CD8-positive, alpha-beta memory T cell (primary cell): ENCODE measurements around the gene UNKL. TPM values are rescaled to one million over a fixed set of nuclear protein-coding genes. Genes with fewer than 3 reads are reported as not detected.

Experiments used
- CTCF ChIA-PET: fragments of 350-600 bp; sonication (Branson Sonifier 250); formaldehyde crosslinking; loops from one replicate; lab custom pipeline; 2021; ENCODE audit warnings: antibody characterized with exemption; lab: Charles Lee
- POLR2A ChIA-PET: fragments of 350-600 bp; sonication (Branson Sonifier 250); formaldehyde crosslinking; loops from one replicate; lab custom pipeline; 2021; ENCODE audit warnings: antibody characterized with exemption; lab: Charles Lee
- DNase-seq, 5 donors: peaks; one replicate each; pipeline versions ENCODE4 v3.0.0 to v3.0.0-alpha.2; 2020 to 2022; ENCODE audit warnings: mixed read lengths in 1 of 5
- H3K27ac ChIP-seq: one replicate; pipeline ENCODE4 v1.7.0; 2013; ENCODE audit warnings: low read depth, mild to moderate bottlenecking, low read length, moderate library complexity
- H3K27me3 ChIP-seq: 2 replicates; pipeline ENCODE4 v1.7.0; 2013; ENCODE audit warnings: low read length, mild to moderate bottlenecking; ENCODE audit not compliant: insufficient read depth, poor library complexity, severe bottlenecking
- H3K36me3 ChIP-seq: 2 replicates; pipeline ENCODE4 v1.7.0; 2013; ENCODE audit warnings: mild to moderate bottlenecking, low read length, moderate library complexity; ENCODE audit not compliant: insufficient read depth
- H3K4me1 ChIP-seq: 2 replicates; pipeline ENCODE4 v1.7.0; 2013; ENCODE audit warnings: mild to moderate bottlenecking, low read length, moderate library complexity; ENCODE audit not compliant: insufficient read depth
- H3K4me3 ChIP-seq: 2 replicates; pipeline ENCODE4 v1.7.0; 2013; ENCODE audit warnings: mild to moderate bottlenecking, low read length
- H3K9me3 ChIP-seq: 2 replicates; pipeline ENCODE4 v1.7.0; 2013; ENCODE audit warnings: mild to moderate bottlenecking, low read length
- H3K27ac Mint-ChIP-seq, 8 donors: one replicate each; pipeline ENCODE4 v1.8.0; 2020 to 2021; ENCODE audit warnings: mixed read lengths in 8 of 8, mild to moderate bottlenecking in 6 of 8, inconsistent platforms in 3 of 8, moderate library complexity in 3 of 8
- H3K27me3 Mint-ChIP-seq, 2 donors: one replicate each; pipeline ENCODE4 v1.8.0; 2020 to 2021; ENCODE audit warnings: mixed read lengths in 2 of 2, mild to moderate bottlenecking in 1 of 2, moderate library complexity in 1 of 2
- H3K36me3 Mint-ChIP-seq, 3 donors: one replicate each; pipeline ENCODE4 v1.8.0; 2020 to 2021; ENCODE audit warnings: mixed read lengths in 3 of 3, inconsistent platforms in 1 of 3, mild to moderate bottlenecking in 1 of 3
- H3K4me1 Mint-ChIP-seq, 3 donors: one replicate each; pipeline ENCODE4 v1.8.0; 2020 to 2021; ENCODE audit warnings: mixed read lengths in 3 of 3, inconsistent platforms in 1 of 3, mild to moderate bottlenecking in 1 of 3
- H3K4me3 Mint-ChIP-seq, 7 donors: one replicate each; pipeline ENCODE4 v1.8.0; 2020 to 2021; ENCODE audit warnings: mixed read lengths in 7 of 7, mild to moderate bottlenecking in 6 of 7, moderate library complexity in 4 of 7, inconsistent platforms in 2 of 7
- H3K9me3 Mint-ChIP-seq, 5 donors: one replicate each; pipeline ENCODE4 v1.8.0; 2020 to 2022; ENCODE audit warnings: mixed read lengths in 5 of 5, mild to moderate bottlenecking in 3 of 5, moderate library complexity in 2 of 5, inconsistent platforms in 1 of 5
- polyA plus RNA-seq: library from polyadenylated mRNA; unstranded; fragments of 300-500 nt; fragmentation: Illumina TruSeq; gene quantifications from one replicate; pipeline ENCODE4 v1.2.3, GENCODE V29; 2021
- total RNA-seq, 2 experiments: library from RNA; stranded (reverse); gene quantifications; one replicate each; pipeline ENCODE4 v1.2.3, GENCODE V29; 2021

UNKL gene
- total and polyA plus RNA-seq, 3 experiments from 2014 or later: 8.1 to 38.0 (median 32.9) TPM

DNA sequence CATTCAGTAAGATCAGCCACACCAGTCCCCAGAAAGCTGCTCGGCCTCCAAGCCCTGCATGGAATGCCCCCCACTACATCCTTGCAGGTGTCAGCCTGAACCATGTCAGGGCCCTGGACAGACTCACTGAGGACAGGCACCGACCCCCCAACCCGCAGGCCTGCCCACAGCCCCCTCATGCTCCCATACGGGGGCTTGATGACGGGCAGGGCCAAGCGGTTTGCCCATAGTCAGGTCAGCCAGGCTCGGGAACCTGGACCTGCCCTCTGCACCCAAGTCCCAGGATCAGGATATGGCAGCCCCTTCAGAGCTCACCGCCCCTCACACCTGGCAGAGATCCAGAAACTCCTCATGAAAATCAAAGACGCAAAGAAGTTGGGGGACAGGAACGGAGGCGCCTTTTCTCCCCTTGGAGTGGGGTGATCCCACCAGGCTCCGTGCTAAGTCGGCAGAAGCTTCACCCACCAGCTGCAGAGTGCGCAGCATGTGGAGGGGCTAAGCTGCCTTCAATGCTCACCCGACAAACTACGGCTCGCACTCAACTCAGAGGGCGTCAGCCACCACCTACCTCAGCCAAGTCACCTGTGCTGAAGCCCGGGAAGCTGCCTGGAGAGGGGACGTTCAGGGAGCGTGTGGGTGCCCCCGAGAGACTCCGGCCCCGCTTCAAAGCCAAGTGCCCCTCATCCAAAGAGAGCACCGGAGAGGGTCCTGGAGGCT lies 36.3 kb downstream of the UNKL start:
- Histone ChIP-seq H3K4me3 (no peak overlapping the region), H3K4me1 (peaks cover 9% of the 10 kb centered on the region), H3K27me3 (no peaks in the 10 kb centered on the region), H3K27ac (peak overlapping the region; percentile 59), H3K9me3 (no peaks in the 10 kb centered on the region), H3K36me3 (no peaks in the 10 kb centered on the region)
- ChIA-PET CTCF (interaction anchor here (0.6 to 4.2 kb wide), 4 partner anchors 14 to 434 kb away, joined by 3 to 18 read pairs (median 4); no protein-coding TSS in a partner anchor), POLR2A (no interaction called here)
- H3K4me1 Mint-ChIP-seq: peaks cover 11 to 23% (median 14%) of the 10 kb centered on the region in 3 donors
- H3K36me3 Mint-ChIP-seq: peaks cover 0 to 41% (median 3%) of the 10 kb centered on the region in 3 donors
- peak overlapping the region in 5 of 8 donors; percentile 27 to 94 (median 48) for H3K27ac Mint-ChIP-seq
- peaks cover 0 to 1% of the 10 kb centered on the region in 2 donors for H3K27me3 Mint-ChIP-seq
- H3K9me3 Mint-ChIP-seq: no peaks in the 10 kb centered on the region
- H3K4me3 Mint-ChIP-seq: peak overlapping the region; percentile 10 to 78 (median 59)
- DNase-seq: no peak

DNA sequence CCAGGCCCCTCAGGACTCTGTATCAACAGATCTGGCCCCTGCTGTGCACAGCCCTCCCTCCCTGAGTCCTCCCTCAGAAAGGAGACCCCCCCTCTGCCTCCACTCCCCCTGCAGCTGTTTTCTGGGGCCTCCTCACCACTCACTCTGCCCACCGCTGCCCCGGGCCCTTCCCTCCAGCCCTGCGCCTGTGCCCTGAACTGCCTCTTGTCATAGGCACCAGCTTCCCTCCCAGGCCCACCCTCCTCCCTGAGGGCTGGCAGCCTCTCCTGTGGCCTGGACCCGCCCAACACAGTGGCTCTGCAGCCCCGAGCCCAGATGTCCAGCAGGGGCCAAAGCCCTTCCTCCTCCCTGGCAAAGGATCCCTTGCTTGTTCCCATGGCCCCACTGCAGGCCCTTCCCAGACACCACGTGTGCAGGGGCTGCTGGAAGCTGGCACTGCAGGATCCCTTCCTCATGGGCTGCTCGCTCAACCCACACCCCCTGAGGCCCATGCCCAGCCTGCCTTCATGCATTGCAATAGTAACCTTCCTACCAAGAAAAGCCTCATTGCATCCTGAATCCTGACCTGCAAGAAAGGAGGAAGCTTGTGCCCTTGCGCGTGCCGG lies 37.0 kb downstream of the UNKL start:
- peak overlapping the region in 2 of 7 donors; percentile 3 to 10 for H3K4me3 Mint-ChIP-seq
- H3K27me3 ChIP-seq: no peaks in the 10 kb centered on the region
- H3K36me3 Mint-ChIP-seq: peaks cover 0 to 38% (median 3%) of the 10 kb centered on the region in 3 donors
- H3K4me1 ChIP-seq: peaks cover 9% of the 10 kb centered on the region
- H3K4me3 ChIP-seq: no peak overlapping the region
- H3K27ac ChIP-seq: peak overlapping the region; percentile 59
- no peaks in the 10 kb centered on the region for H3K27me3 Mint-ChIP-seq
- H3K9me3 Mint-ChIP-seq: no peaks in the 10 kb centered on the region
- no peaks in the 10 kb centered on the region for H3K9me3 ChIP-seq
- H3K36me3 ChIP-seq: no peaks in the 10 kb centered on the region
- H3K4me1 Mint-ChIP-seq: peaks cover 11 to 23% (median 14%) of the 10 kb centered on the region in 3 donors
- CTCF ChIA-PET: interaction anchor here (4.2 kb wide), 1 partner anchor 13 kb away, joined by 18 read pairs; no protein-coding TSS in a partner anchor
- no peak for DNase-seq
- POLR2A ChIA-PET: no interaction called here
- H3K27ac Mint-ChIP-seq: peak overlapping the region in 3 of 8 donors; percentile 58 to 67 (median 63)

DNA sequence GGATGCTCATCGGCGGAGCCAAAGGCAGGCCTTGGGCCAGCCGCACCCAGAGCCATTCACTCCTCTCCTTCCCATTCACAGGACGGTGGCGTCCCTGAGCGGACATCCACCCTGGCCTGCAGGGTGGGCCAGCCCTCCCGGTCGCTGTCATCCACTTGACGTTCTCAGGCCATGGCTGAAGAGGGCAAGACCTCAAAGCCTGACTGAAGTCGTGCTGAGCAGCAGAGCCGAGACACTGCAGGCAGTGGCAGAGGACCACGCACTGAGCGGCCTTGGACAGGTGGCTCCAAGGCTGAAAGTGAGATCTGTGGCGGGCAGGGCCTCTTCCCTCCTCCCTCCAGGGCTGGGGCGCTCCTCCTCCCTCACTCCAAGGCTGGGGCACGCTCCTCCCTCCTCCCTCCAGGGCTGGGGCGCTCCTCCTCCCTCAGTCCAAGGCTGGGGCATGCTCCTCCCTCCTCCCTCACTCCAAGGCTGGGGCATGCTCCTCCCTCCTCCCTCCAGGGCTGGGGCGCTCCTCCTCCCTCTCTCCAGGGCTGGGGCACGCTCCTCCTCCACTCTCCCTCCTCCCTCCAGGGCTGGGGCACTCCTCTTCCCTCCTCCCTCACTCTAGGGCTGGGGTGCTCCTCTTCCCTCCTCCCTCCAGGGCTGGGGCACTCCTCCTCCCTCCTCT lies 38.6 kb downstream of the UNKL start:
- Mint-ChIP-seq H3K4me1 (peaks cover 11 to 21% (median 14%) of the 10 kb centered on the region in 3 donors), H3K27me3 (no peaks in the 10 kb centered on the region), H3K9me3 (no peaks in the 10 kb centered on the region), H3K4me3 (no peak overlapping the region), H3K36me3 (peaks cover 0 to 32% (median 0%) of the 10 kb centered on the region in 3 donors), H3K27ac (no peak overlapping the region)
- CTCF ChIA-PET: no interaction called here
- peaks cover 9% of the 10 kb centered on the region for H3K4me1 ChIP-seq
- no peak for DNase-seq
- no peak overlapping the region for H3K27ac ChIP-seq
- H3K4me3 ChIP-seq: no peak overlapping the region
- no peaks in the 10 kb centered on the region for H3K9me3 ChIP-seq
- no peaks in the 10 kb centered on the region for H3K27me3 ChIP-seq
- H3K36me3 ChIP-seq: no peaks in the 10 kb centered on the region
- POLR2A ChIA-PET: no interaction called here

GRCh38 chr16:1375298-1375640 lies 39.2 kb downstream of the UNKL start:
- ChIA-PET POLR2A (no interaction called here), CTCF (no interaction called here)
- Mint-ChIP-seq H3K27me3 (no peaks in the 10 kb centered on the region), H3K4me1 (peaks cover 10 to 19% (median 13%) of the 10 kb centered on the region in 3 donors), H3K4me3 (no peak overlapping the region), H3K27ac (no peak overlapping the region), H3K9me3 (no peaks in the 10 kb centered on the region), H3K36me3 (peaks cover 0 to 34% (median 0%) of the 10 kb centered on the region in 3 donors)
- H3K4me1 ChIP-seq: peaks cover 9% of the 10 kb centered on the region
- no peaks in the 10 kb centered on the region for H3K27me3 ChIP-seq
- no peaks in the 10 kb centered on the region for H3K9me3 ChIP-seq
- DNase-seq: no peak
- H3K36me3 ChIP-seq: no peaks in the 10 kb centered on the region
- no peak overlapping the region for H3K4me3 ChIP-seq
- no peak overlapping the region for H3K27ac ChIP-seq

- H3K27ac ChIP-seq: no peak overlapping the region
- Mint-ChIP-seq H3K4me3 (no peak overlapping the region), H3K36me3 (peaks cover 0 to 35% (median 0%) of the 10 kb centered on the region in 3 donors), H3K9me3 (no peaks in the 10 kb centered on the region), H3K4me1 (peaks cover 5 to 14% (median 9%) of the 10 kb centered on the region in 3 donors), H3K27me3 (no peaks in the 10 kb centered on the region), H3K27ac (no peak overlapping the region)
- H3K27me3 ChIP-seq: no peaks in the 10 kb centered on the region
- CTCF ChIA-PET: interaction anchor here (1.0 kb wide), 1 partner anchor 11 kb away, joined by 3 read pairs; no protein-coding TSS in a partner anchor
- H3K36me3 ChIP-seq: no peaks in the 10 kb centered on the region
- POLR2A ChIA-PET: no interaction called here
- no peaks in the 10 kb centered on the region for H3K9me3 ChIP-seq
- H3K4me3 ChIP-seq: no peak overlapping the region
- DNase-seq: no peak
- H3K4me1 ChIP-seq: peaks cover 4% of the 10 kb centered on the region
Measured at GRCh38 chr16:1374418-1375297, 39.8 kb downstream of the UNKL start.

- ChIA-PET POLR2A (no interaction called here), CTCF (no interaction called here)
- peaks cover 0 to 3% (median 0%) of the 10 kb centered on the region in 3 donors for H3K4me1 Mint-ChIP-seq
- H3K27ac Mint-ChIP-seq: no peak overlapping the region
- Histone ChIP-seq H3K36me3 (no peaks in the 10 kb centered on the region), H3K4me1 (no peaks in the 10 kb centered on the region), H3K9me3 (no peaks in the 10 kb centered on the region), H3K4me3 (no peak overlapping the region), H3K27ac (no peak overlapping the region), H3K27me3 (no peaks in the 10 kb centered on the region)
- no peak overlapping the region for H3K4me3 Mint-ChIP-seq
- H3K36me3 Mint-ChIP-seq: peaks cover 0 to 38% (median 0%) of the 10 kb centered on the region in 3 donors
- H3K9me3 Mint-ChIP-seq: no peaks in the 10 kb centered on the region
- H3K27me3 Mint-ChIP-seq: no peaks in the 10 kb centered on the region
- no peak for DNase-seq
Measured at GRCh38 chr16:1372292-1372950, 42.1 kb downstream of the UNKL start.
